HepG2 (cell line): ENCODE data around the gene SCAANT1. TPM values are rescaled to one million over a fixed set of nuclear protein-coding genes. Genes with fewer than 3 reads are reported as not detected.

ENCODE experiments used
- ATAC-seq: fragments of 200-7000 bp; cut with Tn5 transposase; 3 replicates; pipeline ENCODE4 v1.9.1; 2020; ENCODE audit warnings: mild to moderate bottlenecking, moderate library complexity
- BruUV-seq: library from RNA; stranded (reverse); fragments of 400-500 nt; replicated peaks from 2 replicates; lab custom pipeline; 2021; lab: Mats Ljungman, UMichigan
- CTCF ChIA-PET: fragments of 300-600 bp; formaldehyde crosslinking; extraction: SDS; loops from one replicate; lab custom pipeline; 2021; ENCODE audit warnings: low total read pairs, inconsistent platforms, low intra/inter-chr PET ratio; lab: Yijun Ruan, JAX
- POLR2A ChIA-PET: fragments of 350-600 bp; sonication (Branson Sonifier 250); formaldehyde crosslinking; loops from one replicate; lab custom pipeline; 2020; ENCODE audit warnings: antibody characterized with exemption, inconsistent platforms; lab: Yijun Ruan, JAX
- DNase-seq: peaks from one replicate; pipeline ENCODE4 v3.0.0-alpha.2; 2015; ENCODE audit warnings: low spot score
- FAIRE-seq: peaks from 3 replicates; lab custom pipeline; 2011; peaks lifted over from hg19 to GRCh38; lab: Jason Lieb, UNC
- H2AFZ ChIP-seq: one replicate; pipeline ENCODE4 v1.6.1; 2011; ENCODE audit warnings: low read length, inconsistent platforms
- H3K27ac ChIP-seq: fragments of 300-600 bp; 3 replicates; pipeline ENCODE4 v1.8.0; 2011; ENCODE audit warnings: mixed run types, mild to moderate bottlenecking, mixed read lengths, low read length, inconsistent platforms; ENCODE audit not compliant: insufficient read depth; ENCODE audit errors: extremely low read length
- H3K27me3 ChIP-seq, 2 experiments: fragments of 200-600 bp in 1 of 2; 2 replicates in 1 of 2; 3 replicates in 1 of 2; pipeline versions ENCODE4 v1.6.0 to v1.8.0; 2011; ENCODE audit warnings: low read length in 2 of 2, mild to moderate bottlenecking in 2 of 2, moderate library complexity in 2 of 2, inconsistent platforms in 1 of 2; ENCODE audit not compliant: insufficient read depth in 2 of 2, control insufficient read depth in 1 of 2
- H3K36me3 ChIP-seq, 2 experiments: fragments of 200-600 bp in 1 of 2; replicated peaks in 1 of 2; 2 replicates in 1 of 2; 3 replicates in 1 of 2; pipeline versions ENCODE4 v1.5.1 to v1.8.0; 2011; ENCODE audit warnings: low read length in 2 of 2, inconsistent platforms in 1 of 2; ENCODE audit not compliant: insufficient read depth in 2 of 2, control insufficient read depth in 1 of 2
- H3K4me1 ChIP-seq: 2 replicates; pipeline ENCODE4 v1.5.1; 2012; ENCODE audit warnings: low read length, inconsistent platforms; ENCODE audit not compliant: insufficient read depth
- H3K4me2 ChIP-seq: 2 replicates; pipeline ENCODE4 v1.6.0; 2011; ENCODE audit warnings: low read depth, low read length, inconsistent platforms
- H3K4me3 ChIP-seq, 3 experiments: fragments of 200-600 bp in 1 of 3; sonication (generic), shearing (Covaris generic) in 1 of 3; replicated peaks in 1 of 3; 2 replicates each; pipeline ENCODE4 v1.5.1; 2011 to 2016; ENCODE audit warnings: low read length in 3 of 3, inconsistent platforms in 2 of 3, low read depth in 2 of 3, mild to moderate bottlenecking in 2 of 3, control low read depth in 1 of 3, mixed read lengths in 1 of 3; ENCODE audit not compliant: insufficient read depth in 1 of 3
- H3K79me2 ChIP-seq: one replicate; pipeline ENCODE4 v1.6.1; 2011; ENCODE audit warnings: low read length, inconsistent platforms; ENCODE audit not compliant: insufficient read depth
- H3K9ac ChIP-seq: 2 replicates; pipeline ENCODE4 v1.6.0; 2011; ENCODE audit warnings: mild to moderate bottlenecking, low read depth, low read length, inconsistent platforms; ENCODE audit not compliant: insufficient read depth
- H3K9me3 ChIP-seq: 2 replicates; pipeline ENCODE4 v1.5.1; 2012; ENCODE audit warnings: mild to moderate bottlenecking, low read length
- H4K20me1 ChIP-seq: 2 replicates; pipeline ENCODE4 v1.6.0; 2011; ENCODE audit warnings: inconsistent platforms, mild to moderate bottlenecking, low read length, moderate library complexity; ENCODE audit not compliant: insufficient read depth
- ZNF468 ChIP-seq: sonication (generic); formaldehyde crosslinking; IDR thresholded peaks from 2 replicates; pipeline ENCODE4 v1.8.0; 2022; ENCODE audit warnings: mild to moderate bottlenecking, moderate library complexity, missing genetic modification reagents
- ZNF850 ChIP-seq: sonication (generic); formaldehyde crosslinking; conservative IDR thresholded peaks from 2 replicates; pipeline ENCODE4 v1.9.0; 2021; ENCODE audit warnings: mild to moderate bottlenecking, missing genetic modification reagents
- WGBS: methylation state at CpG from one replicate; pipeline ENCODE4 v1.1.6; 2017; ENCODE audit warnings: low lambda C conversion rate; 5-methylcytosine and 5-hydroxymethylcytosine counted together
- in situ Hi-C: cut with HindIII; loops from 2 replicates; pipeline ENCODE4 v1.10.0; 2017; ENCODE audit warnings: low pct_unique_long_range_greater_than_20kb; ENCODE audit not compliant: extremely low pct_ligation_motif_present
- intact Hi-C: fragments of 100-400 bp; cut with micrococcal nuclease; formaldehyde crosslinking; loops from one replicate; pipeline ENCODE4 v1.10.0; 2022; ENCODE audit not compliant: unreplicated experiment
- polyA plus RNA-seq, 8 experiments: library from polyadenylated mRNA; depleted of rRNA in 3 of 8; stranded (reverse) in 7 of 8; unstranded in 1 of 8; fragments of >200 nt; fragmentation: Illumina TruSeq in 4 of 8; extraction: Trizol in 4 of 8; gene quantifications; 2 replicates each; pipeline versions ENCODE4 v1.2.1 to v1.2.3, GENCODE V29; 2011 to 2016; ENCODE audit warnings: low read depth in 4 of 8, missing spikeins in 1 of 8, mixed read lengths in 1 of 8; ENCODE audit not compliant: insufficient read depth in 1 of 8
- total RNA-seq, 5 experiments: library from RNA; depleted of rRNA; stranded (reverse); fragments of >200 nt; fragmentation: Illumina TruSeq; extraction: Trizol; gene quantifications; 2 replicates each; pipeline ENCODE4 v1.2.3, GENCODE V29; 2016; ENCODE audit warnings: low read depth in 1 of 5
- TF ChIP-seq, protein P1 (sequence below): sonication (generic); formaldehyde crosslinking; IDR thresholded peaks from 2 replicates; pipeline ENCODE4 v1.5.0; 2020; ENCODE audit warnings: missing genetic modification reagents, mild to moderate bottlenecking, borderline replicate concordance

The SCAANT1 gene
- total and polyA plus RNA-seq, 2 of the 13 experiments (the other 11 are each of a cell fraction or from before 2014, with no cell fraction given), result not detected

DNA sequence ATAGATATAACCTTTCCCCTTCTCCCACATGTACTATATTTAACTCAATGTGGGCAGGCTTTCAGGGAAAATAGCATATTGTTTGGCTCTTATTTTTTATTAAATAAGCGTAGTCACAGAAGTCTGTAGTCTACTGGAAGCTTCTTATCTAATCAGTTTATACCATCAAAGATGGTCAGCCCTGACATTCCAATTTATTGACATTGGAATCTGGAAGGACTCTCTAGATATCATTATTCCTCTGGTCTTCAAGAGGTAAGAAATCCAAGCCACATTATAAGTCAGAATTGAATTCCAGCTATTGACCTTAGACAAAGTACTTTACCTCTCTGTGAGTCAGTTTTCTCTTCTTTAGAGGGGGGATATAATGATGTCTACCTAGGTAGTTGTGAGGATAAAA lies 38.5 kb upstream of the SCAANT1 start:
- peaks cover 35% of the 10 kb centered on the region for H3K4me1 ChIP-seq
- no peak overlapping the region for H2AFZ ChIP-seq
- H4K20me1 ChIP-seq, result peaks cover 3% of the 10 kb centered on the region; the same call in 1 of the 2 replicates
- H3K9me3 ChIP-seq, result no peaks in the 10 kb centered on the region
- peaks cover 21% of the 10 kb centered on the region for H3K79me2 ChIP-seq
- ChIA-PET CTCF (no interaction called here), POLR2A (no interaction called here)
- no peak for ATAC-seq
- H3K27me3 ChIP-seq, result no peaks in the 10 kb centered on the region
- in situ Hi-C loops (no loop called here), intact Hi-C loops (no loop called here)
- peaks cover 4 to 26% of the 10 kb centered on the region in 2 experiments; a peak in 3 of 5 replicates for H3K36me3 ChIP-seq
- no TSS peak for BruUV-seq
- no peak for DNase-seq
- no peak overlapping the region for H3K4me3 ChIP-seq
- no peak overlapping the region for H3K27ac ChIP-seq
- H3K9ac ChIP-seq, result no peak overlapping the region
- WGBS, result 97% methylated on average over 1 of the region's 1 CpG
- no peak for TF ChIP-seq ZNF850
- no peak for FAIRE-seq
- H3K4me2 ChIP-seq, result no peak overlapping the region

DNA sequence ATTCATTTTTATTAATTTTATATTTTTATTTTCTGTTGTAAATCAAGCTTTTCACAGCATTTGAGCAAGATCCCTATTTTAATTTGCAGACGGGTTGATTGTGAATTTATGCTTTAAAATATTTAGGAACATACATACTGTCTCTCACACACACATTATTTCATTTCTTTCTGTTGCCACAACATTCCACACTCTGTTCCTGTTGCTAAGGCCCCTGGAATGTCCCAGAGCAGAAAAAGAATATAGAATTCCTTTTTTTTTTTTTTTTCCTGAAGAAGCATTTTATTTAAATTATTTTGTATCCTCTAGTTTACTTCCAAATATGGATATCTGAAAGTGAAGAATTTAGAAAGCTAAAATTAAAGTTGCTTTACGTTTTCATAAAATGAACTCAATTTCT lies 36.8 kb upstream of the SCAANT1 start:
- Histone ChIP-seq H3K27ac (peak overlapping the region; percentile 25), H4K20me1 (peaks cover 3% of the 10 kb centered on the region), H2AFZ (no peak overlapping the region), H3K9me3 (no peaks in the 10 kb centered on the region), H3K36me3 (peaks cover 1 to 14% of the 10 kb centered on the region in 2 experiments; a peak in 3 of 5 replicates), H3K4me3 (no peak overlapping the region), H3K4me2 (no peak overlapping the region), H3K27me3 (no peaks in the 10 kb centered on the region), H3K4me1 (peaks cover 43% of the 10 kb centered on the region), H3K9ac (no peak overlapping the region), H3K79me2 (peaks cover 21% of the 10 kb centered on the region)
- ATAC-seq (no peak), FAIRE-seq (no peak), DNase-seq (no peak)
- in situ Hi-C loops (no loop called here), intact Hi-C loops (no loop called here)
- ChIA-PET POLR2A (interaction anchor here (0.7 kb wide), 1 partner anchor 15 kb away, joined by 3 read pairs; no protein-coding TSS in a partner anchor), CTCF (no interaction called here)
- no peak for TF ChIP-seq ZNF468 (CRISPR knock-in tag)
- TF ChIP-seq, protein P1, sequence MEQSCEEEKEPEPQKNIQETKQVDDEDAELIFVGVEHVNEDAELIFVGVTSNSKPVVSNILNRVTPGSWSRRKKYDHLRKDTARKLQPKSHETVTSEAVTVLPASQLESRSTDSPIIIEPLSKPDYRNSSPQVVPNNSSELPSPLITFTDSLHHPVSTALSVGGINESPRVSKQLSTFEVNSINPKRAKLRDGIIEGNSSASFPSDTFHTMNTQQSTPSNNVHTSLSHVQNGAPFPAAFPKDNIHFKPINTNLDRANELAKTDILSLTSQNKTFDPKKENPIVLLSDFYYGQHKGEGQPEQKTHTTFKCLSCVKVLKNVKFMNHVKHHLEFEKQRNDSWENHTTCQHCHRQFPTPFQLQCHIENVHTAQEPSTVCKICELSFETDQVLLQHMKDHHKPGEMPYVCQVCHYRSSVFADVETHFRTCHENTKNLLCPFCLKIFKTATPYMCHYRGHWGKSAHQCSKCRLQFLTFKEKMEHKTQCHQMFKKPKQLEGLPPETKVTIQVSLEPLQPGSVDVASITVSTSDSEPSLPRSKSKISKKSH (CRISPR knock-in tag), result no peak
- no TSS peak for BruUV-seq
- whole genome bisulfite sequencing, result 98% methylated on average over 2 of the region's 2 CpGs
